Endothelial cell of umbilical vein (primary cell): ENCODE data around the gene C6orf141. TPM values are rescaled to one million over a fixed set of nuclear protein-coding genes. Genes with fewer than 3 reads are reported as not detected.

Source experiments
- BruUV-seq: library from RNA; stranded (reverse); fragments of 400-500 nt; replicated peaks from 2 replicates; lab custom pipeline; 2021; lab: Mats Ljungman, UMichigan
- CTCF ChIA-PET: fragments of 300-600, 350-600 bp; sonication (Branson Sonifier 250); formaldehyde crosslinking; loops from one replicate; lab custom pipeline; 2021; ENCODE audit warnings: antibody characterized with exemption, inconsistent platforms; lab: Charles Lee
- POLR2A ChIA-PET: fragments of 300-600, 350-600 bp; sonication (Branson Sonifier 250); formaldehyde crosslinking; loops from one replicate; lab custom pipeline; 2021; ENCODE audit warnings: antibody characterized with exemption, inconsistent platforms; lab: Charles Lee
- DNase-seq: peaks from one replicate; pipeline ENCODE4 v3.0.0-alpha.2; 2011; ENCODE audit warnings: low read depth, low spot score
- FAIRE-seq: peaks from 2 replicates; lab custom pipeline; 2011; peaks lifted over from hg19 to GRCh38; lab: Jason Lieb, UNC
- H2AFZ ChIP-seq: 2 replicates; pipeline ENCODE4 v1.6.0; 2012; ENCODE audit warnings: low read depth, low read length, control low read depth, inconsistent platforms
- H3K27ac ChIP-seq: 2 replicates; pipeline ENCODE4 v1.5.1; 2011; ENCODE audit warnings: low read depth, mild to moderate bottlenecking, control low read depth, low read length, moderate library complexity; ENCODE audit not compliant: insufficient read depth
- H3K27me3 ChIP-seq, 2 experiments: 2 replicates each; pipeline versions ENCODE4 v1.6.0 to v1.6.1; 2011; ENCODE audit warnings: low read length in 2 of 2, mixed read lengths in 1 of 2; ENCODE audit not compliant: control insufficient read depth in 2 of 2, insufficient read depth in 2 of 2
- H3K36me3 ChIP-seq, 2 experiments: 2 replicates in 1 of 2; 3 replicates in 1 of 2; pipeline ENCODE4 v1.5.1; 2011; ENCODE audit warnings: low read length in 2 of 2, mild to moderate bottlenecking in 1 of 2, moderate library complexity in 1 of 2; ENCODE audit not compliant: control insufficient read depth in 2 of 2, insufficient read depth in 2 of 2; ENCODE audit errors: extremely low read depth in 1 of 2
- H3K4me1 ChIP-seq: 3 replicates; pipeline ENCODE4 v1.5.1; 2011; ENCODE audit warnings: mild to moderate bottlenecking, low read length; ENCODE audit not compliant: control insufficient read depth, insufficient read depth; ENCODE audit errors: extremely low read depth
- H3K4me2 ChIP-seq: 2 replicates; pipeline ENCODE4 v1.6.1; 2011; ENCODE audit warnings: low read length, control low read depth, mixed read lengths; ENCODE audit not compliant: insufficient read depth
- H3K4me3 ChIP-seq, 3 experiments: fragments of 200-600 bp in 1 of 3; sonication (generic), shearing (Covaris generic) in 1 of 3; replicated peaks in 1 of 3; 2 replicates each; pipeline ENCODE4 v1.5.1; 2011 to 2016; ENCODE audit warnings: control low read depth in 3 of 3, low read length in 3 of 3, mild to moderate bottlenecking in 2 of 3, inconsistent platforms in 1 of 3, low read depth in 1 of 3, moderate library complexity in 1 of 3; ENCODE audit not compliant: insufficient read depth in 1 of 3
- H3K79me2 ChIP-seq: 2 replicates; pipeline ENCODE4 v1.6.0; 2012; ENCODE audit warnings: low read length, inconsistent platforms; ENCODE audit not compliant: control insufficient read depth, insufficient read depth
- H3K9ac ChIP-seq: replicated peaks from 2 replicates; pipeline ENCODE3; 2011; ENCODE audit warnings: low read length, control low read depth; ENCODE audit not compliant: insufficient read depth; ENCODE audit errors: extremely low read depth
- H3K9me1 ChIP-seq: replicated peaks from 3 replicates; pipeline ENCODE4 v1.6.0; 2011; ENCODE audit warnings: mild to moderate bottlenecking, low read length; ENCODE audit not compliant: control insufficient read depth, insufficient read depth; ENCODE audit errors: extremely low read depth
- H3K9me3 ChIP-seq: replicated peaks from 2 replicates; pipeline ENCODE4 v1.5.1; 2012; ENCODE audit warnings: low read length, inconsistent platforms; ENCODE audit not compliant: control insufficient read depth, insufficient read depth
- H4K20me1 ChIP-seq: replicated peaks from 2 replicates; pipeline ENCODE3; 2011; ENCODE audit warnings: mild to moderate bottlenecking, low read length; ENCODE audit not compliant: control insufficient read depth, insufficient read depth; ENCODE audit errors: extremely low read depth
- CTCF ChIP-seq, 2 donors: IDR thresholded peaks; 1 replicate in 1 of 2; 2 replicates in 1 of 2; pipeline ENCODE4 v1.5.1; 2011; ENCODE audit warnings: low read length in 2 of 2, mild to moderate bottlenecking in 2 of 2, moderate library complexity in 2 of 2, control low read depth in 1 of 2, inconsistent platforms in 1 of 2, low read depth in 1 of 2; ENCODE audit not compliant: insufficient read depth in 1 of 2; ENCODE audit errors: extremely low read depth in 1 of 2
- EZH2 ChIP-seq: IDR thresholded peaks from 2 replicates; pipeline ENCODE4 v1.6.1; 2012; ENCODE audit warnings: borderline replicate concordance, low read depth, mild to moderate bottlenecking, moderate library complexity, low read length, inconsistent platforms; ENCODE audit not compliant: severe bottlenecking
- FOS ChIP-seq: IDR thresholded peaks from 2 replicates; pipeline ENCODE4 v1.6.1; 2011; ENCODE audit warnings: mild to moderate bottlenecking, low read length, moderate library complexity, borderline replicate concordance; ENCODE audit not compliant: insufficient read depth
- GATA2 ChIP-seq: IDR thresholded peaks from 2 replicates; pipeline ENCODE4 v1.7.0; 2011; ENCODE audit warnings: low read depth, mild to moderate bottlenecking, moderate library complexity, mixed read lengths, low read length; ENCODE audit not compliant: insufficient read length, insufficient read depth
- JUN ChIP-seq: IDR thresholded peaks from 2 replicates; pipeline ENCODE4 v1.6.1; 2011; ENCODE audit warnings: borderline replicate concordance, low read depth; ENCODE audit not compliant: insufficient read length, insufficient read depth
- MAX ChIP-seq: IDR thresholded peaks from 2 replicates; pipeline ENCODE4 v1.6.1; 2011; ENCODE audit not compliant: insufficient read depth, insufficient read length
- MYC ChIP-seq: IDR thresholded peaks from one replicate; pipeline ENCODE4 v1.6.1; 2011; ENCODE audit warnings: mild to moderate bottlenecking, low read depth, low read length
- POLR2A ChIP-seq: IDR thresholded peaks from 2 replicates; pipeline ENCODE4 v1.6.1; 2012; ENCODE audit warnings: low read depth, mild to moderate bottlenecking, control low read depth, low read length
- POLR2AphosphoS5 ChIP-seq: IDR thresholded peaks from 2 replicates; pipeline ENCODE4 v1.6.1; 2012; ENCODE audit warnings: low read depth, mild to moderate bottlenecking, control low read depth, low read length, moderate library complexity; ENCODE audit not compliant: insufficient read depth
- dilution Hi-C: fragments of 300-500 bp; cut with MboI; formaldehyde crosslinking; loops from one replicate; pipeline ENCODE4 v1.15.0; 2019; ENCODE audit warnings: low sequenced_read_pairs; ENCODE audit not compliant: extremely low pct_ligation_motif_present
- intact Hi-C: fragments of 100-400 bp; cut with micrococcal nuclease; formaldehyde crosslinking; loops from one replicate; pipeline ENCODE4 v1.10.0; 2022
- polyA plus RNA-seq, 4 experiments: library from polyadenylated mRNA; depleted of rRNA in 3 of 4; stranded (reverse) in 3 of 4; unstranded in 1 of 4; fragments of >200 nt; gene quantifications; 2 replicates each; pipeline versions ENCODE4 v1.2.1 to v1.2.3, GENCODE V29; 2011 to 2012; ENCODE audit warnings: missing spikeins in 1 of 4
- total RNA-seq: library from RNA; stranded (reverse); gene quantifications from 2 replicates; pipeline ENCODE4 v1.2.3, GENCODE V29; 2021

The C6orf141 gene
- total and polyA plus RNA-seq, 2 donors (not counting 3 experiments of a cell fraction or from before 2014, with no cell fraction given): 5.7 to 15.5 TPM

GRCh38 chr6:49516147-49516505, 34.3 kb upstream of the C6orf141 start:
- Histone ChIP-seq H3K4me1 (no peaks in the 10 kb centered on the region), H3K9me3 (no peaks in the 10 kb centered on the region), H3K9ac (no peak overlapping the region), H3K36me3 (no peaks in the 10 kb centered on the region), H3K4me2 (no peak overlapping the region), H2AFZ (no peak overlapping the region), H3K27ac (no peak overlapping the region), H3K4me3 (no peak overlapping the region), H4K20me1 (no peaks in the 10 kb centered on the region), H3K79me2 (no peaks in the 10 kb centered on the region), H3K27me3 (peaks cover 0 to 4% of the 10 kb centered on the region in 2 experiments), H3K9me1 (no peaks in the 10 kb centered on the region)
- CTCF ChIA-PET: interaction anchor here (1.1 to 3.6 kb wide), 2 partner anchors 16 kb away, joined by 4 to 22 read pairs; no protein-coding TSS in a partner anchor
- intact Hi-C loops (no loop called here), dilution Hi-C loops (no loop called here)
- DNase-seq: no peak
- no TSS peak for BruUV-seq
- POLR2A ChIA-PET: no interaction called here
- TF ChIP-seq MYC (no peak), GATA2 (no peak), FOS (no peak), JUN (no peak), POLR2A (no peak), POLR2AphosphoS5 (no peak), EZH2 (no peak), CTCF (IDR thresholded peaks at IDR 0.05; ENCODE audit: extremely low read depth in 1 of 2, insufficient read depth in 1 of 2, low read depth in 1 of 2, low read length in 2 of 2) (no peak), MAX (no peak)
- FAIRE-seq: no peak
